HG03060 (cell line): ENCODE results near the gene KBTBD3.
"Not testable (repeated sequence)": the region's sequence is repeated elsewhere in the genome, so short reads cannot be mapped to it uniquely, and the experiment has no call there.

Experiments
- ATAC-seq: cut with Tn5 transposase; IDR thresholded peaks from one replicate; pipeline ENCODE4 v1.9.1; 2021; ENCODE audit warnings: low read depth, moderate number of reproducible peaks; ENCODE audit not compliant: unreplicated experiment

KBTBD3 gene

GRCh38 chr11:106061954-106062949, 14.9 kb downstream of the KBTBD3 start:
- no peak for ATAC-seq

DNA sequence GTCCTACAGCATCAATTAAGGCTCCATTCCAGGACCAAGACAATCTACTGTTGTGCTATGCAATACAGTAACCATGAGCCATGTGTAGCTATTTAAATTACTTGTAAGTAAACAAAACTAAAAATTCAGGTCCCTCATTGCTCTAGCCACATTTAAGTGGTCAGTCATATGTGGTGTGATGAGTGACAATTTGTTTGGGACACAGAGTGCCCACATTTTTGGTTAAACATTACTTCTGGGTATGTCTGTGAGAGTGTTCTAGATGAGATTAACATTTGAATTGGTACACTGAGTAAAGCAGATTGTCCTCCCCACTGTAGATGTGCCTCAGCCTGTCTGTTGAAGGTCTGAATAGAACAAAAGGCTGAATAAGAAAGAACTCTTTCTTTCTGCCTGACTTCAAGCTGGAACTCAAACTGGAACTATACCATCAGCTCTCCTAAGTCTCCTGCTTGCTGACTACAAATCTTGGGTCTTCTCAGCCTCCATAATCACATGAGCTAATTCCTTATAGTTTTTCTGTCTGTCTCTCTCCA, 15.8 kb downstream of the KBTBD3 start:
- no peak for ATAC-seq

DNA sequence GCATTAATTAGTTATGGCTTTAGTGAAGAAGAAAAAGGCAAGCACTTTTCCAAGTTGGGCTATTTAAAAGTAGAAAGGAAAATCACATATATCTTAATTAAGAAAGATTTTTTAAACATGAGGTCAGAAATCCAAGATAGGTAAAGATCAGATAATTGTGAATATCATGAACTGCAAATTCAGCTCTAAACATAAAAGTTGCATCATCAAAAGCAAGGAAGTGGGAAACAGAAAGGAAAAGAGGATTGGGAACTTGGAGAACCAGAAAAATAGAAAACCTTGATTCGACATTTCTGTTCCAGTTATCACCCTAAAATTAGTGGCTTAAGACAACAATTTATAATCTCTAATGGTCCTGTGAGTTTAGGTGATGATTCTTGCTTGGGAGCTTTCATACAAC, 17.5 kb downstream of the KBTBD3 start:
- ATAC-seq: no peak

DNA sequence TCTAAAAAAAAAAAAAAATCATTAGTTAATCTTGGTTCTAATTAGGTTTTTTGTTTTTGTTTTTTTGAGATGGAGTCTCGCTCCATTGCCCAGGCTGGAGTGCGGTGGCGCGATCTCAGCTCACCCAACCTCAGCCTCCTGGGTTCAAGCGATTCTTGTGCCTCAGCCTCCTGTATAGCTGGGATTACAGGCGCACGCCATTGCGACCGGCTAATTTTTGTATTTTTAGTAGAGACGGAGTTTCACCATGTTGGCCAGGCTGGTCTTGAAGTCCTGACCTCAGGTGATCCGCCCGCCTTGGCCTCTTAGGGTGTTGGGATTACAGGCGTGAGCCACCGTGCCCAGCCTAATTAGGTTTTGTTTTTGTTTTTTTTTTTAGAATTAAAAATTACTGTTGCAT, 18.8 kb downstream of the KBTBD3 start:
- not testable (repeated sequence) for ATAC-seq

GRCh38 chr11:106051103-106051502, 26.0 kb downstream of the KBTBD3 start:
- no peak for ATAC-seq

DNA sequence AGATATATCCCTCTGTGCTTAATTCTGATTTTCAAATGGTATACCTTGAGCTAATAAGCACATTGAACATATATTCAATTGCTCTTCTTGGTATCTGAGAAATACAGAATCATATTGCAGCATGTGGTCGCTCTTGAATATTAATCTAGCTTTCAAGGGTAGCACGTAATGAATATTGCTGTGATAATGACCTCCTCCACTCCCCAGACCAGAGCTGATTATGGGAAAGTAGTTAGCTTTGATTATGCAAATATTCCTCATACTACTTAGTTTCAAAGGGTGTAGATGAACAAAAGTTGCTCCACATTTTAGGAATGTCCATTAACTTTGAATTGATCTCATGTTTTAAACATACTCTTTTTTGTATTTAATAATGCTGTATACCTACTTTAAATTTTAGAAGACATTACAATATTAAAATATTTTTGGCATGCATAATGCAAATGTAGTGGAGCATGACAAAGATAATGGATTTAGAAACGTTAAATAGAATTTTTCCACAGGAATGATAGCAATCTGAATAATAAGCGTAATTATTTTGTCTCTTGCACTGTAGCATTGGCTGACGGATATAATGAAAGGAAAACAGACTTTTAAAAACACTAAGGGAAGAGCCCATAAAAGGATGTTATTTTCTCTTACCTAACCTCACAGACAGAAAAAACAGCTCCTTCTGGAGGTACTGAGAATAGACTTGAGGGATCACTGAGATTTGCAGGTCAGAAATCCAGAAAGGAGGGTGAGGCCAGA, 27.2 kb downstream of the KBTBD3 start:
- no peak for ATAC-seq

GRCh38 chr11:106047631-106048030, 29.5 kb downstream of the KBTBD3 start:
- ATAC-seq: no peak

DNA sequence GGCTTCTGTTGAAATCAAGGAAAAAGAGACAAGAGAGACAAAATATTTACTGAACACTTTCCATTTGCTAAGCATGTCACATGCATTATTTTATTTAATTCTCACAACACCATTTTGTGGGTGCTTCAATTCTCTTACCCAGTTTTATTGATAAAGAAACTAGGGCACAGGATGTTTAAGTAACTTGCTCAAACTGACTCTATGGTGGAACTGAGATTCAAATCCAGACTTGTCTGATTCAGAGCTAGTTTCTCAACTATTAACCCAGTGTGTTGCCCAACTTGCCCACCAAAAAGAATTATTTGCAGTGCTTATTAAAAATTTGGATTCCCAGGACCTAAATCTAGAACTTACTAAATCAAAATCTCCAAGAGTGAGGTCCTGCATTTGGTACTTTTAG, 33.6 kb downstream of the KBTBD3 start:
- no peak for ATAC-seq

GRCh38 chr11:106032861-106033260, 44.3 kb downstream of the KBTBD3 start:
- ATAC-seq: no peak

DNA sequence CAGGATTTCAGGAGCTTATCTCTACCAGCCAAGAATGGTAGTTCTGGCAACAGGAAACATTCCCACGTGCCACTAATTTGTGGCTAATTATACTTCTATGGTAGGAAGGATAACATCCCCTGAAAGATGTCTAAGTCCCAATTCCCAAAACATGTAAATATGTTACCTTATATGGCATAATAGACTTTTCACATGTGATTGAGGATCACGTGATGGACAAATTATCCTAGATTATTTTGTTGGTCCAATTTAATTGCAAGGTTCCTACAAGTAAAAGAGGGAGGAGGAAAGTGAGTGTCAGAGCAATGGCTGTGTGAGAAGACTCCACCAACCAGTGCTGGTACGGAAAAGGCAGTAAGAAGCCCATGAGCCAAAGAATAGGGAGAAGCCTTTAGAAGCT, 45.2 kb downstream of the KBTBD3 start:
- no peak for ATAC-seq

- ATAC-seq: no peak
Observed at GRCh38 chr11:106031202-106031810, 45.8 kb downstream of the KBTBD3 start.

DNA sequence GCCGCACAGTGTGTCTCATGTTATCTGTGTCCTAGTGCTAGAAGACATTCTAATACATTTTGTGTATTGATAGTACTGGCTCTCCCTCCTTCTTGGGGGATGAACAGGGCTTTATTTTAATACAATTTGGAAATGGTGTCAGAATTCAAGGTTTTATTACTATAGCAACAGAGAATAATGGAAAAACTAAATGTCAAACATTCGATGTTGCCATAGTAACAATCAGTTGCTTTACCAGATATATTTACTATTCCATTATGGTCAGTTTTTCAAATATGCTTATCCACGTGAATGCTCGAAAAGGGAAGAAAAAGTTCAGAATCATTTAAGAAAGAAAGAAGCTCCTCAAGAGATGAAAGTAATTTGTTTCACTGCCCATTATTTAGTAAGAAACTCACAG, 46.5 kb downstream of the KBTBD3 start:
- ATAC-seq: no peak

DNA sequence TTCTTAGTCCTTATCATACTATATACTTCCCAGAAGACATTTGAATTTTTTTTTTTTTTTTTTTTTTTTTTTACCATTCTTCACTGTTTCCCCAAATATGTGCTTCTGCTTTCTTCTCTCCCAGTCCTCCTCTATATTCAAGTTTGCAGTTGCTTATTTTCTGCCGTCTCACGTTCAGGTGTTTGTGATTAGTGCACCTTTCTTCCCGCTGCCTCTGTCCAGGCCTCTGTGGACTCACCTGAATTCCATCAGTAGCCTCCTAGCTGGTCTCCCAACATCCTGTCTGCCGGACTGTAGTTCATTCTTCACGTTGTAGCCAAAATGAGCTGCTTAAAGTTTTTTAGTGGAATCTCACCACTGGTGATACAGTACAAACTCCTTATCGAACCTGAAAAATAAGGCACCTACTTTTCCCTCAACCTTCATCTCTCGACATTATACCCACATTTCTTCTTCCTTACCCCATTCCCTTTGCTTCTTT, 54.3 kb downstream of the KBTBD3 start:
- no peak for ATAC-seq

- peak; percentile 99 for ATAC-seq
Observed at GRCh38 chr11:106021967-106022794, 55.0 kb downstream of the KBTBD3 start, which contains the start of gene MSANTD4. TSS of gene MSANTD4 (minus strand) at chr11:106022240. CDS start at chr11:106010917, 11,323 bp downstream.

GRCh38 chr11:106021181-106021966, 55.8 kb downstream of the KBTBD3 start:
- ATAC-seq: peak; percentile 0

- no peak for ATAC-seq
Observed at GRCh38 chr11:106017093-106017492, 60.1 kb downstream of the KBTBD3 start.

DNA sequence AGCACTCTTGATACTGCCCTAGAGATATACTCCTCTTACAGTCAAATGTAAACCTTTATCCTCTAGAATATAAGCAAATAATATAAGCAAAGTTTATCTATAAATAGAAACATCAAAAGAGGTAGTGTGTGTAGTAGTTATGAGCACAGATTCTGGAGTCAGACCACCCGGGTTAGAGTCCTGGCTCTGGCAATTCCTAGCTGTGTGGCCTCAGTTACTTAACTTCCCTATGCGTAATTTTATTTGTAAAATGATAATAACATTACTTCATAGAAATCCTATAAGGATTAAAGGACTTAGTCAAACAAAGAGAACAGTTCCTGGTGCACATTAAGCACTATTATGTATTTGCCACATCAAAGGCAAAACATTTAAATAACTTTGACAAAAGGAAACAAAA, 62.1 kb downstream of the KBTBD3 start:
- ATAC-seq: no peak

DNA sequence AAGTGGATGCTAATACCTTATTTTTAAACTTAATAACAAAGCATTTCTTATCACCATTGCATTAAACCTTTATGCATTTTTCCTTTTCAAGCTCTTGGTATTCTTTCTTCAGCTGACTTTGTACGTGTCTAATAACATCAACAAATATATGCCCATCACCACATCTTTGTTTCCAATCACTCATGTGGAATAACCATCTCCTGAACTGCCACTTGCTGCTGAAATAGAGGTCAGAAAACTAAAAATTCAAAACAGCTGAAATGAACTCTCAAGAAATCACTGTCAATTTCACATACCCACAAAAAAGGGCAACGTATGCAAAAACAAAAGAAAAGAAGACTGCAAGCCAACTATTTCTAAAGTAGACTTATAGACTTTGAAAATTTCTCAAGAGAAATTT, 62.5 kb downstream of the KBTBD3 start:
- no peak for ATAC-seq

DNA sequence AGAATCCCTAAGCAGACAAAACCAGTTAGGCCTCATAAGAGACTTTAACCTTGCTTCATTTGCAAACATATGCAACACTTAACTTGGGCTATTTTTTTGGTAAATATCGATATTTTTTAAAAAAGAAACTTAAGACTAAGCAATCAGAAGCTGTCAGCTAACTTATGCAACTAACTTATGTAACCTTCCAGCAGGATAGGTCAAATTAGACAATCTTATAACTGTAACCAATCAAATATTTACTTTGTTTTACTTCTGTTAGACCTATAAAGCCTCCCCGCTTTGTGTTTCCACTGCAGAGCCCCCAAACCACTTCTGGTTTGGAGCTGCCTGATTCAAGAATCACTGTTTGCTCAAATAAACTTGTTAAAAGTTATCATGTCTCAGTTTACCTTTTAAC, 63.1 kb downstream of the KBTBD3 start:
- ATAC-seq: no peak
